ENCODE results near the gene NEUROD2.

The NEUROD2 gene

DNA sequence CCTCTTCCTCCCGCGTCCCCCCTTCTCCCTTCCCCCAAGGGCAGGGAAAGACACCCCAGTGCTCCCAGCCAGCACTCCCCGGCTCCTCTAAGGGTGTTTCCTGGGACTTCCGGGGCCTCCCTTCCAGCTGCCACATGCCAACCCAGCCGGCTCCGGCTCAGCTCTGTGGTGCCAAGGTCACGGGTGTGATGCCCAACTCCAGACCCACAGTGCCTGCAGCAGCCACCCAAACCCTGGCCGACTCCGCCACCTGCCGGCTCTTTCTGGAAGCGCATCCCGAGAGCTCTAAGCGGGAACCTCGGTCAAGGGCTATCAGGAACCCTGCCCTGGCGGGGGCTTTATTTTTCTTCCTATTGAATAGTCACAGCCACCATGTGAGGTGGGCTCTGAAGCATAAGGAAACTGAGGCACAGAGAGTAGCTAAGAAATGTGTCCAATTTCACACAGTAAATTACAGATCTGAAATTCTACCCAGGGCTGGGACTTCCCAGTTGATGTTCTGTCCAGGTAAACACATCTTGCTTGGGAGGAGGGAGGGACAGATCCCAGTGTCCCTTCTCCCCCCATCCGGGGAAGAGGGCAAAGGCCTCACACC lies 15.7 kb upstream of the NEUROD2 start:
- no peak overlapping the region for H3K27ac ChIP-seq (ENCODE audit: low read length, poor library complexity, severe bottlenecking)
- no peak overlapping the region for H3K18ac ChIP-seq (ENCODE audit: low read depth in 1 of 2, low read length in 2 of 2)
- H4K8ac ChIP-seq (ENCODE audit: low read length), result no peak overlapping the region
- no peak overlapping the region for H2BK5ac ChIP-seq (ENCODE audit: low read depth, low read length, poor library complexity, severe bottlenecking)
- no peak overlapping the region for H2BK12ac ChIP-seq (ENCODE audit: low read length in 2 of 2)
- H3K4ac ChIP-seq (ENCODE audit: low read depth in 1 of 2, low read length in 2 of 2), result no peak overlapping the region
- no peaks in the 10 kb centered on the region for H3K36me3 ChIP-seq (ENCODE audit: control insufficient read depth in 1 of 2, insufficient read depth in 2 of 2, low read depth in 1 of 2, low read length in 2 of 2)
- H2BK120ac ChIP-seq (ENCODE audit: low read depth, low read length), result no peak overlapping the region
- no peak overlapping the region for H3K4me3 ChIP-seq (ENCODE audit: insufficient read depth in 1 of 2, low read depth in 1 of 2, low read length in 2 of 2)
- no peak overlapping the region for H2BK15ac ChIP-seq (ENCODE audit: low read depth, poor library complexity, severe bottlenecking)
- peaks cover 64 to 74% of the 10 kb centered on the region in 2 experiments for H3K27me3 ChIP-seq (ENCODE audit: control insufficient read depth in 1 of 2, insufficient read depth in 1 of 2, low read length in 2 of 2)
- no peaks in the 10 kb centered on the region for H3K79me1 ChIP-seq (replicated peaks; ENCODE audit: low read length, poor library complexity, severe bottlenecking)
- no peak overlapping the region for H3K9ac ChIP-seq (ENCODE audit: low read length)
- WGBS, result 11% methylated on average over 15 of the region's 16 CpGs
- H4K91ac ChIP-seq (ENCODE audit: low read length), result no peak overlapping the region
- H2AFZ ChIP-seq (ENCODE audit: low read depth, low read length), result no peak overlapping the region
- H2AK5ac ChIP-seq (ENCODE audit: low read length, severe bottlenecking), result no peak overlapping the region
- peak; percentile 61 for DNase-seq
- H3K23ac ChIP-seq (ENCODE audit: low read length in 2 of 2), result no peak overlapping the region
- no peaks in the 10 kb centered on the region for H3K9me3 ChIP-seq (ENCODE audit: control insufficient read depth, low read length)
- H3K14ac ChIP-seq (ENCODE audit: low read length in 2 of 2), result no peak overlapping the region
- H3K4me1 ChIP-seq (ENCODE audit: control insufficient read depth, insufficient read depth, low read depth, low read length), result peaks cover 32% of the 10 kb centered on the region
- no peak overlapping the region for H3K4me2 ChIP-seq (ENCODE audit: low read length, poor library complexity, severe bottlenecking)

DNA sequence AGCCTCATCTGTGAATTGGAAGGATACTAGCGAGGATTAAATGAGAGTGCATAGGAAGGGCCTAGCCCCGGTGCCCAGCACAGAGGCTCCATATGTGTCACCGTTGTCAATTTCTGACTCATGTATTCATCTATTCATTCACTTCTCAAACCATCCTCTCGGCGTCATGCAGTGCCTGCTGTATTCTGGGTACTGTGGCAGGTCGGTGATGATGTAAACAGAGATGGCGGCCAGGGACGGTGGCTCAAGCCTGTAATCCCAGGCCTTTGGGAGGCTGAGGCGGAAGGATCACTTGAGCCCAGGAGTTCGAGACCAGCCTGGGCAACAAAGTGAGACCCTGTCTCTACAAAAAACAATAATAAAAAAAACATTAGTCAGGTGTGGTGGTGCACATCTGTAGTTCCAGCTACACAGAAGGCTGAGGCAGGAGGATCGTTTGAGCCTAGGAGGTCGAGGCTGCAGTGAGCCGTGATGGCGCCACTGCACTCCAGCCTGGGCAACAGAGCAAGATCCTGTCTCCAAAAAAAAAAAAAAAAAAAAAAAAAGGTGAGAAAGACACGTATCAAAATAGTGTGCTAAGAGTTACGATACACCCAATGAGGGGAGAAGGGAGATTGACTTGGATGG lies 14.8 kb upstream of the NEUROD2 start:
- no peak overlapping the region for H3K18ac ChIP-seq (ENCODE audit: low read depth in 1 of 2, low read length in 2 of 2)
- peaks cover 30% of the 10 kb centered on the region for H3K4me1 ChIP-seq (ENCODE audit: control insufficient read depth, insufficient read depth, low read depth, low read length)
- no peak overlapping the region for H3K4ac ChIP-seq (ENCODE audit: low read depth in 1 of 2, low read length in 2 of 2)
- no peaks in the 10 kb centered on the region for H3K79me1 ChIP-seq (replicated peaks; ENCODE audit: low read length, poor library complexity, severe bottlenecking)
- no peak overlapping the region for H2AFZ ChIP-seq (ENCODE audit: low read depth, low read length)
- no peak overlapping the region for H2BK5ac ChIP-seq (ENCODE audit: low read depth, low read length, poor library complexity, severe bottlenecking)
- no peak overlapping the region for H3K23ac ChIP-seq (ENCODE audit: low read length in 2 of 2)
- H2BK12ac ChIP-seq (ENCODE audit: low read length in 2 of 2), result no peak overlapping the region
- DNase-seq, result no peak
- H3K4me2 ChIP-seq (ENCODE audit: low read length, poor library complexity, severe bottlenecking), result no peak overlapping the region
- no peaks in the 10 kb centered on the region for H3K36me3 ChIP-seq (ENCODE audit: control insufficient read depth in 1 of 2, insufficient read depth in 2 of 2, low read depth in 1 of 2, low read length in 2 of 2)
- H3K9me3 ChIP-seq (ENCODE audit: control insufficient read depth, low read length), result no peaks in the 10 kb centered on the region
- WGBS, result 72% methylated on average over 12 of the region's 16 CpGs
- H4K8ac ChIP-seq (ENCODE audit: low read length), result no peak overlapping the region
- H2BK120ac ChIP-seq (ENCODE audit: low read depth, low read length), result no peak overlapping the region
- peak overlapping the region; percentile 30 for H3K9ac ChIP-seq (ENCODE audit: low read length)
- no peak overlapping the region for H2AK5ac ChIP-seq (ENCODE audit: low read length, severe bottlenecking)
- H3K27me3 ChIP-seq (ENCODE audit: control insufficient read depth in 1 of 2, insufficient read depth in 1 of 2, low read length in 2 of 2), result peaks cover 55 to 64% of the 10 kb centered on the region in 2 experiments
- H3K27ac ChIP-seq (ENCODE audit: low read length, poor library complexity, severe bottlenecking), result no peak overlapping the region
- H4K91ac ChIP-seq (ENCODE audit: low read length), result no peak overlapping the region
- H3K4me3 ChIP-seq (ENCODE audit: insufficient read depth in 1 of 2, low read depth in 1 of 2, low read length in 2 of 2), result peak overlapping the region in 1 of 2 experiments; percentile 50
- H2BK15ac ChIP-seq (ENCODE audit: low read depth, poor library complexity, severe bottlenecking), result no peak overlapping the region
- H3K14ac ChIP-seq (ENCODE audit: low read length in 2 of 2), result no peak overlapping the region

GRCh38 chr17:39621523-39622379 lies 14.0 kb upstream of the NEUROD2 start:
- no peaks in the 10 kb centered on the region for H3K9me3 ChIP-seq (ENCODE audit: control insufficient read depth, low read length)
- H2BK5ac ChIP-seq (ENCODE audit: low read depth, low read length, poor library complexity, severe bottlenecking), result no peak overlapping the region
- peak overlapping the region; percentile 81 for H3K4me2 ChIP-seq (ENCODE audit: low read length, poor library complexity, severe bottlenecking)
- H3K79me1 ChIP-seq (replicated peaks; ENCODE audit: low read length, poor library complexity, severe bottlenecking), result no peaks in the 10 kb centered on the region
- H2AK5ac ChIP-seq (ENCODE audit: low read length, severe bottlenecking), result peak overlapping the region; percentile 49
- no peak overlapping the region for H4K91ac ChIP-seq (ENCODE audit: low read length)
- no peaks in the 10 kb centered on the region for H3K36me3 ChIP-seq (ENCODE audit: control insufficient read depth in 1 of 2, insufficient read depth in 2 of 2, low read depth in 1 of 2, low read length in 2 of 2)
- no peak overlapping the region for H2BK120ac ChIP-seq (ENCODE audit: low read depth, low read length)
- peaks cover 59 to 64% of the 10 kb centered on the region in 2 experiments for H3K27me3 ChIP-seq (ENCODE audit: control insufficient read depth in 1 of 2, insufficient read depth in 1 of 2, low read length in 2 of 2)
- WGBS, result 11% methylated on average over 25 of the region's 26 CpGs
- H2BK12ac ChIP-seq (ENCODE audit: low read length in 2 of 2), result no peak overlapping the region
- no peak overlapping the region for H2AFZ ChIP-seq (ENCODE audit: low read depth, low read length)
- H3K23ac ChIP-seq (ENCODE audit: low read length in 2 of 2), result no peak overlapping the region
- H3K9ac ChIP-seq (ENCODE audit: low read length), result peak overlapping the region; percentile 30
- no peak overlapping the region for H3K18ac ChIP-seq (ENCODE audit: low read depth in 1 of 2, low read length in 2 of 2)
- H4K8ac ChIP-seq (ENCODE audit: low read length), result no peak overlapping the region
- peak; percentile 81 for DNase-seq
- no peak overlapping the region for H3K14ac ChIP-seq (ENCODE audit: low read length in 2 of 2)
- H3K27ac ChIP-seq (ENCODE audit: low read length, poor library complexity, severe bottlenecking), result no peak overlapping the region
- H3K4me1 ChIP-seq (ENCODE audit: control insufficient read depth, insufficient read depth, low read depth, low read length), result peaks cover 25% of the 10 kb centered on the region
- no peak overlapping the region for H3K4ac ChIP-seq (ENCODE audit: low read depth in 1 of 2, low read length in 2 of 2)
- H2BK15ac ChIP-seq (ENCODE audit: low read depth, poor library complexity, severe bottlenecking), result no peak overlapping the region
- peak overlapping the region; percentile 19 to 50 for H3K4me3 ChIP-seq (ENCODE audit: insufficient read depth in 1 of 2, low read depth in 1 of 2, low read length in 2 of 2)

DNA sequence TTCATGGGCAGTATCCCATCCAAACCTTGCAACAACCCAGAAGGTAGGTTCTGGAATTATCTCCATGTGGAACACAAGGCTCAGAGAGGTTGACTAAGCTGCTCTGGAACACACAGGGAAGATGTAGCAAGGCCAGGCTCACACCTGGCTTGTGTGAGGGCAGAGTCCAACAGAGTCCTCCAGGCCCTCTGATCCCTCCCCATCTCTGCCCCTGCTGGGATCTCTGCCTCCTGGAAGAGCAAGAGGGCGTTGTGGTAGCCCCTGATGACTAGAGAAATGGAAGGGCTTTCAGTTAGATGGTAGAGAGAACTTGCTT lies 12.0 kb upstream of the NEUROD2 start:
- Histone ChIP-seq H3K23ac (ENCODE audit: low read length in 2 of 2) (no peak overlapping the region), H3K4ac (ENCODE audit: low read depth in 1 of 2, low read length in 2 of 2) (no peak overlapping the region), H3K4me1 (ENCODE audit: control insufficient read depth, insufficient read depth, low read depth, low read length) (peaks cover 15% of the 10 kb centered on the region), H3K79me1 (replicated peaks; ENCODE audit: low read length, poor library complexity, severe bottlenecking) (no peaks in the 10 kb centered on the region), H2BK15ac (ENCODE audit: low read depth, poor library complexity, severe bottlenecking) (no peak overlapping the region), H3K27ac (ENCODE audit: low read length, poor library complexity, severe bottlenecking) (no peak overlapping the region), H2AK5ac (ENCODE audit: low read length, severe bottlenecking) (no peak overlapping the region), H3K14ac (ENCODE audit: low read length in 2 of 2) (no peak overlapping the region), H2AFZ (ENCODE audit: low read depth, low read length) (no peak overlapping the region), H3K9me3 (ENCODE audit: control insufficient read depth, low read length) (no peaks in the 10 kb centered on the region), H3K4me2 (ENCODE audit: low read length, poor library complexity, severe bottlenecking) (no peak overlapping the region), H4K91ac (ENCODE audit: low read length) (no peak overlapping the region), H3K18ac (ENCODE audit: low read depth in 1 of 2, low read length in 2 of 2) (no peak overlapping the region), H3K27me3 (ENCODE audit: control insufficient read depth in 1 of 2, insufficient read depth in 1 of 2, low read length in 2 of 2) (peaks cover 50 to 62% of the 10 kb centered on the region in 2 experiments), H2BK12ac (ENCODE audit: low read length in 2 of 2) (no peak overlapping the region), H3K9ac (ENCODE audit: low read length) (no peak overlapping the region), H3K36me3 (ENCODE audit: control insufficient read depth in 1 of 2, insufficient read depth in 2 of 2, low read depth in 1 of 2, low read length in 2 of 2) (no peaks in the 10 kb centered on the region), H4K8ac (ENCODE audit: low read length) (no peak overlapping the region), H2BK120ac (ENCODE audit: low read depth, low read length) (no peak overlapping the region), H3K4me3 (ENCODE audit: insufficient read depth in 1 of 2, low read depth in 1 of 2, low read length in 2 of 2) (no peak overlapping the region), H2BK5ac (ENCODE audit: low read depth, low read length, poor library complexity, severe bottlenecking) (no peak overlapping the region)
- no peak for DNase-seq
- WGBS, result 33% methylated on average over 1 of the region's 1 CpG

Data from mesenchymal stem cell (in vitro differentiated cells and primary cell).